Measurements from ENCODE around the gene MED10. TPM values are rescaled to one million over a fixed set of nuclear protein-coding genes. Genes with fewer than 3 reads are reported as not detected.

The MED10 gene, protein sequence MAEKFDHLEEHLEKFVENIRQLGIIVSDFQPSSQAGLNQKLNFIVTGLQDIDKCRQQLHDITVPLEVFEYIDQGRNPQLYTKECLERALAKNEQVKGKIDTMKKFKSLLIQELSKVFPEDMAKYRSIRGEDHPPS
- 34.0 and 36.3 TPM in 2 replicates for polyA plus RNA-seq (2011; rRNA removed)
- polyA minus RNA-seq (2011; rRNA and poly(A)+ RNA removed): 8.7 TPM in 2 replicates

DNA sequence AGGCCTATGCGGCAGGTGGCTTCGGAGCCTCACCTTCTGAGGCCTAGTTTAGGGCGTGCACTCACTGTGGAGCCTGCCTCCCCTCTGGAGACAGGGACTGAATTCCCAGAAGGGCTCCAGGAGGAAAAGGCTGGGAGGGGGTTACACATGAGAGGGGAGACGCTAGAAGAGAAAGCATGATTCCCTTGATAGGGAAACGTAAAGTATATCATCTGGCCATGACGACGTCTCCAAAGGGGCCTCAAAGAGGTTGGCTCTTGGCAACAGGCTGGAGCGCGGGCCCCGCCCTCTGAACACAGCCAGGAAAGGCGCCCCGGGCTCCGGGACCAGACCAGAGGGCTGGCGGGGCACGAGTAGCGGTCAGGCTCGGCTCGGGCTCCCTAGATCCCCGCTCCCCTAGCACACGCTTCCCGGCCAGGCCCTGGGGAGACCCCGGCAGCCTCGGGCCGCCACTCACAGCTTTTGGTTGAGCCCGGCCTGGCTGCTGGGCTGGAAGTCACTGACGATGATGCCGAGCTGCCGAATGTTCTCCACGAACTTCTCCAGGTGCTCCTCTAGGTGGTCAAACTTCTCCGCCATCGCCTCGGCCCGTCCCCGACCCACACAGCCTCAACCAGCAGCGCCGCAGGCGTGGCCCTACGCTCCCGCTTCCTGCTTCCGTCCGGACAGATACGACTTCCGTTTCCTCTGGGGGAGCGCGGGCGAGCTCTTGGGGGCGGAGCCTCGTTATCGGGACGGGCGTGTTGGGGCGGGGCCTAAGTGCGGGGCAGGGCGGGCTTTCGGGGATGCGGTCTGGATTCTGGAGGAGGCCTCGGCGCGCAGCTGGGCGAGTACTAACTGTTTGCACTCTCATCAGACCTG lies at the start of gene MED10:
Gene MED10, minus strand, starts transcription at position 643 of the 861 bp plus-strand sequence. Its CDS starts 64 bp downstream, at position 579.
- POLR2A ChIA-PET: interaction anchor here (0.6 to 0.7 kb wide), 3 partner anchors 8 to 354 kb away, joined by 3 to 4 read pairs (median 4); no protein-coding TSS in a partner anchor
- Histone ChIP-seq H3K9me3 (ENCODE audit: control insufficient read depth, insufficient read depth, low read length) (peaks cover 3% of the 10 kb centered on the region; the same call in 1 of the 2 replicates), H3K4me3 (ENCODE audit: low read depth, low read length) (peak within 1 kb of the TSS; percentile 99), H3K27ac (ENCODE audit: low read depth, low read length) (peak within 1 kb of the TSS; percentile 85), H3K27me3 (ENCODE audit: control insufficient read depth, insufficient read depth, low read length) (peaks cover 2% of the 10 kb centered on the region)
- no peak for TF ChIP-seq CTCF (IDR thresholded peaks at IDR 0.05; ENCODE audit: low read depth, low read length)
- CTCF ChIA-PET: interaction anchor here (0.6 kb wide), 1 partner anchor 982 kb away, joined by 3 read pairs; no protein-coding TSS in a partner anchor
- peak; percentile 76 for DNase-seq (ENCODE audit: low read depth, low spot score)

DNA sequence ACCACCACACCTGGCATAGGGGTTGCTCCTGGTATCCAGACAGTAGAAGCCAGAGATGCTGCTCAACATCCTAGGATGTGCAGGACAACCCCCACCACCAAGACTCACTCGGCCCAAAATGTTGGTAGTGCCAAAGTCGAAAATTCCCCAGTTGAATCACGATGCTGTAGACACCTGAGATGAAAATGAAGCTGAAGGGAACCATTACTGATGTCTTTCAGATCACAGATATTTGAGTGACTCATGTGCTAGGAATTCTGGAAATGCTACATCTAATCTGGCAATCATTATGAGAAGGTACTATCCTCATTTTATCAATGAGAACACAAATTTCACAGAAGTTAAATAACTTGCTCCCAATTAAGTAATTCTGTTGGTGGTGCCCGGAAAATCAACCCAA lies 49.3 kb upstream of the MED10 start:
- no peak for DNase-seq (ENCODE audit: low read depth, low spot score)
- no peak for TF ChIP-seq CTCF (IDR thresholded peaks at IDR 0.05; ENCODE audit: low read depth, low read length)
- Histone ChIP-seq H3K9me3 (ENCODE audit: control insufficient read depth, insufficient read depth, low read length) (no peaks in the 10 kb centered on the region), H3K27me3 (ENCODE audit: control insufficient read depth, insufficient read depth, low read length) (no peaks in the 10 kb centered on the region), H3K4me3 (ENCODE audit: low read depth, low read length) (no peak overlapping the region), H3K27ac (ENCODE audit: low read depth, low read length) (no peak overlapping the region)
- POLR2A ChIA-PET: no interaction called here
- CTCF ChIA-PET: no interaction called here

DNA sequence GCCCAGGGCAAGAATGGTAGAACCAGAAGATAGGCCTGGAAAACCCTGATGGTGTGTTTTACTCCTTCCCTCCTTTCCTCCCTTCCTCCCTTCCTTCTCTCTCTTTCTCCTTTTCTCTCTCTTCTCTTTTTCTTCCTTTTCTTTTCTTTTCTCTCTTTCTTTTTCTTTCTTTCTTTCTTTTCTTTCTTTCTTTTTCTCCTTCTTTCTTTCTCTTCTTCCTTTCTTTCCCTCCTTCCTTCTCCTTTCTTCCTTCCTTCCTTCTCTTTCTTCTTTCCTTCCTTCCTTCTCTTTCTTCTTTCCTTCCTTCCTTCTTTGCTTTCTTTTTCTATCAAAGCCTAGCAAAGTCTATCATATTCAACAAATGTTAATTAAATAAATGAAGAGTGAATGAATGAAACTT lies 46.4 kb upstream of the MED10 start:
- CTCF ChIA-PET: no interaction called here
- H3K9me3 ChIP-seq (ENCODE audit: control insufficient read depth, insufficient read depth, low read length): no peaks in the 10 kb centered on the region; the same call in 1 of the 2 replicates
- POLR2A ChIA-PET: no interaction called here
- TF ChIP-seq CTCF (IDR thresholded peaks at IDR 0.05; ENCODE audit: low read depth, low read length): no peak
- H3K4me3 ChIP-seq (ENCODE audit: low read depth, low read length): no peak overlapping the region
- no peak for DNase-seq (ENCODE audit: low read depth, low spot score)
- H3K27ac ChIP-seq (ENCODE audit: low read depth, low read length): no peak overlapping the region
- no peaks in the 10 kb centered on the region for H3K27me3 ChIP-seq (ENCODE audit: control insufficient read depth, insufficient read depth, low read length)

DNA sequence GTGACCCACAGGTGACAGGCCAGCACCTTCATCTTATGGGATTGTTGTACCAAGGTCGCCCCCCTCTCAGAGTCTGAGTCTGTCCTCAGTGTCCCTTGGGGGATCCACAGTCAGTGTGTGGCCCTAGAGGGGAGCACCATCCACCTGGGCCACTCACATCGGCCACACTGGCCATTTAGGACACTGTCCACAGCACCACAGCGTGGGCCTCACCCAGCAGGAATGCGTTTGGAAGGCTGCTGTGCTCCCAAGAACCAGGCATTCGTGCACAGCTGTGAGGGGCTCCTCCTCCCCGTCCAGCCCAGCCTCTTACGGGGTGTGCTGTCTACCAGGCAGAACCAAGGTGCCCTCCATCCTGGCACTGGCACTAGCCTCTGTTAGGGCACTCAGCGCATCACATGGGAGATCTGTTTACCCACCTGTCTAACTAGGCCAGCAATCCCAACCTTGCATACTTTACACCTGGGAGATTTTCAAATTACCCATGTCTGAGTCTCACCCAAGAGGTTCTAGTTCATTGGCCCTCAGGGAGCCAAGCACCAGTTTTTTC lies 45.8 kb upstream of the MED10 start:
- Histone ChIP-seq H3K27me3 (ENCODE audit: control insufficient read depth, insufficient read depth, low read length) (no peaks in the 10 kb centered on the region), H3K27ac (ENCODE audit: low read depth, low read length) (no peak overlapping the region), H3K4me3 (ENCODE audit: low read depth, low read length) (no peak overlapping the region), H3K9me3 (ENCODE audit: control insufficient read depth, insufficient read depth, low read length) (no peaks in the 10 kb centered on the region; the same call in 1 of the 2 replicates)
- no peak for DNase-seq (ENCODE audit: low read depth, low spot score)
- TF ChIP-seq CTCF (IDR thresholded peaks at IDR 0.05; ENCODE audit: low read depth, low read length): no peak
- ChIA-PET POLR2A (no interaction called here), CTCF (no interaction called here)
